ENCODE measurements around the gene EPHB1.
A peak's percentile ranks its signal among the peaks of the same experiment; 100 is the strongest.

GRCh38 chr3:135163701-135164100, 368.6 kb downstream of the EPHB1 start:
- TF ChIP-seq REST (IDR thresholded peaks at IDR 0.05) (peak; percentile 37), CTCF (IDR thresholded peaks at IDR 0.05; ENCODE audit: low read depth, low read length, missing input control) (no peak), JUND (IDR thresholded peaks at IDR 0.05) (peak in 1 of 2 donors; percentile 37), TAF1 (conservative IDR thresholded peaks at IDR 0.05) (no peak), SP1 (IDR thresholded peaks at IDR 0.05) (no peak), YY1 (IDR thresholded peaks at IDR 0.05) (peak; percentile 91)
